Stromal cell of bone marrow (primary cell): ENCODE measurements around the gene CISTR.
"Not testable (repeated sequence)": the region's sequence is repeated elsewhere in the genome, so short reads cannot be mapped to it uniquely, and the experiment has no call there.

Experiments used
- DNase-seq: peaks from one replicate; pipeline ENCODE4 v3.0.0-alpha.2; 2012; ENCODE audit warnings: low read depth

Gene CISTR

GRCh38 chr12:53718567-53718966 lies 33.2 kb downstream of the CISTR start:
- not testable (repeated sequence) for DNase-seq

GRCh38 chr12:53717319-53717718 lies 34.5 kb downstream of the CISTR start:
- no peak for DNase-seq

GRCh38 chr12:53714004-53714403 lies 37.8 kb downstream of the CISTR start:
- DNase-seq, result no peak

GRCh38 chr12:53713516-53713915 lies 38.3 kb downstream of the CISTR start:
- no peak for DNase-seq

GRCh38 chr12:53712059-53712643 lies 39.6 kb downstream of the CISTR start:
- no peak for DNase-seq

GRCh38 chr12:53710091-53710490 lies 41.7 kb downstream of the CISTR start:
- no peak for DNase-seq

- no peak for DNase-seq
Measured at GRCh38 chr12:53709671-53710070, 42.1 kb downstream of the CISTR start.

GRCh38 chr12:53706080-53706479 lies 45.7 kb downstream of the CISTR start:
- DNase-seq, result no peak

GRCh38 chr12:53703756-53704155 lies 48.0 kb downstream of the CISTR start:
- DNase-seq, result peak; percentile 46

GRCh38 chr12:53701518-53702264 lies 50.1 kb downstream of the CISTR start:
- DNase-seq, result peak; percentile 57

- DNase-seq, result no peak
Measured at GRCh38 chr12:53700567-53700966, 51.2 kb downstream of the CISTR start.

- DNase-seq, result no peak
Measured at GRCh38 chr12:53699678-53700025, 52.1 kb downstream of the CISTR start.

- no peak for DNase-seq
Measured at GRCh38 chr12:53698948-53699677, 52.7 kb downstream of the CISTR start.

GRCh38 chr12:53696655-53697331 lies 55.0 kb downstream of the CISTR start:
- no peak for DNase-seq
